OCI-M2 (cell line): ENCODE data around the gene CCDC167.

Source experiments
- DNase-seq: peaks from one replicate; lab custom pipeline; 2025; ENCODE audit not compliant: unreplicated experiment; lab: John Stamatoyannopoulos, UW

Gene CCDC167

DNA sequence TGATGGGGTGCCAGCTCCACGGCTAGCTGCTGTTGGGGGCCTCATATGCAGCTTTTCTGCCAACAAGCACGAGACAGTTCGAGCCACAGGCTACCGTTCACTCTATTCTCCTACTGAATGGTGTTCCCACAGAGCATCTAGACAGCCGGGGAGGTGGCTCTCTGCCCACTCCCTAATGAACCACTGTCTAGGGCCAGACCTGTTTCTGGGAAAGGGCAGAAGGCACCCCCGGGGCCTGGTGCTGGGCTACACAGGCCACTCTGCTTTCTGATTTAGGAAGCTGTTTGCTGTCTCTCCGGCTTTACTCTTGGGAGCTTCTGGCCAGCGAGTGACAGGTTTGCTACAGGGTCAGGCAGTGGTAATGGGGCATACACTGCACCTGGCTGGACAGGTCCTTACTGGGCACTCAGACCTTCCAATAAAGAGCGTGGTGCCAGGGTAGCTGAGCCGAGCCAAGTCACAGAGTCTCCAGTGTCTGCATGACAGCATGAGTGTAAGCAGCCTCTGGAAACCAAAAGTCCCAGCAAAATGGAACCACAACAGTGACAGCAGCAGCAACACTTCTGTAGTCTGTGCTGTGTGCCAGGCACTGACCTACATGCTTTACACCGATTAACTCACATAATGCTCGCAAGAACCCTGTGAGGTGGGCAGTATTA, 8.4 kb downstream of the CCDC167 start:
- no peak for DNase-seq

DNA sequence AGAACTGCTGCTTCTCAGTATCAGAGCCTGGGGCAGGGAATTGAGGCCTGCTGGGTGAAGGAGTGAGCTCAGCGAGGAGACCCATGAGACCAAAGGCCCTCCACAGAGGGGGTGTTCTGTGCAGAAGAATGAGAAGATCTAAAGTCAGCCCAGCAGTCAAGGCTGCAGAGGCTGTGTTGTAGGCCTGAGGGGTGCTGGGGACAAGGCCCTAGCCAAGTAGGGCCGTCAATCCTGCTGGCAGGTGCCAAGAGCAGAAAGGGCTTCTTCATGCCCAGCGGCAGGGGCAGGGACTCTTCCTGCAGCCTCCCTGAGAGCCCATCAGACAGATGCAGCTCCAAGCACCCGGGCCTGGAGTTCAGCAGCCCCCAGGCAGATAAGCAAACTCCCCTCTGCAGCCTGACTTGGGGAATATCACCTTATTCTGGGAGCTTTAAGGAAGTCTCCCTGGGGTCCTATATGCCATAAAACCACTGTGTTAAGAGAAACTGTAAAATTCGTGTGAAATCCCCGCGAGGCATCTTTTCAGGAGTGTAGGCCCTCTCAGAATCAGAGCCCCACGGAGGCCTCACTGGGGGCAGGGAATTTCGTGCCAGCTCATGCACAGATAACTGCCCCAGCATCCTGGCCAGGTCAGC, 9.0 kb downstream of the CCDC167 start:
- no peak for DNase-seq

DNA sequence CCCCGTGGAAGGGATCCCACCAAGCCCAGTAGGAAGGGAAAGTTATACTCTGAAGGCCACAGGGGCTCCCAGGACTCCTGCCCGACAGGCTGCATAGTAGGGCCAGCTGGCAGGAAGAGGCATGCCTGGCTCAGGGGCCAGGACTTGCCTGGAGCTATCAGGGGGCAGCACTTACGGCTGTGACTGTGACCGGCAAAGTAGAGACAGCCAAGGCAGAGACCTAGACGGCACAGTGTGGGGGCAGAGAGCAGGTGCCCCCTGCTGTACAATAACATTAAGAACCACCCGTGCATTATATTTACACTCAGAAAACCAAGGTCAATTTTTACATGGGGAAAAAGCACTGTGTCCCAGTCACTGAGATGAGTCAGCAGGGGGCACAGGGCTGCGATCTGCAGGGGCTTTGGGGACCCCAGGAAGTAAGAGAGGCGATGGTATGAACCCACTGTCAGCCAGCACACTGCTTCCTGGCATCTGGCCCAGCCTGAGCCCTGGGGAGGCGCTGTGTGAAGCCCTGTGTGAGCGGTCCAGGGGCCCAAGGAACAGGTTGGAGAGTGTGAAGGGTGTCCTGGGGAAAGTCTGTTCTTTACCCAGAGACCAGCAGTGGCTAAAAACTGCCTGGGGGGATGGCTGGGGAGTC, 9.9 kb downstream of the CCDC167 start:
- DNase-seq, result no peak

DNA sequence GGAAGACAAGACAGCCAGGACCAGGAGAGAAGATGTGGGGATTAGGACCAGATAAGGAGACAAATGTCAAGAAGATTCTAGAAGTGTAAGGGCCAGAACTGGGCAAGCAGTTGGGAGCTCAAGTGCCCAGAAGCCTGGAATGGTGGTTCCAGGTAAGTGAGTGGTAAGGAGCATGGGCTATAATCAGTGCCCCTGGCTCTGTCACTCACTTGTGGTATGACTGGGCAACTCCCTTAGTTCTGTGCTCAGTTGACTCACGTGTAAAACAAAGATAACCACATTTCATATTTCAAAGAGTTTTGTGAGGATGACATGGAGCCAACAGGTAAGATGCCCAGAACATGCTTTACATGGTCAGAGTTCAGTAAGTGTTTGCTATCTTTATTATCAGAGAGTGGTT, 11.2 kb downstream of the CCDC167 start:
- DNase-seq, result no peak

DNA sequence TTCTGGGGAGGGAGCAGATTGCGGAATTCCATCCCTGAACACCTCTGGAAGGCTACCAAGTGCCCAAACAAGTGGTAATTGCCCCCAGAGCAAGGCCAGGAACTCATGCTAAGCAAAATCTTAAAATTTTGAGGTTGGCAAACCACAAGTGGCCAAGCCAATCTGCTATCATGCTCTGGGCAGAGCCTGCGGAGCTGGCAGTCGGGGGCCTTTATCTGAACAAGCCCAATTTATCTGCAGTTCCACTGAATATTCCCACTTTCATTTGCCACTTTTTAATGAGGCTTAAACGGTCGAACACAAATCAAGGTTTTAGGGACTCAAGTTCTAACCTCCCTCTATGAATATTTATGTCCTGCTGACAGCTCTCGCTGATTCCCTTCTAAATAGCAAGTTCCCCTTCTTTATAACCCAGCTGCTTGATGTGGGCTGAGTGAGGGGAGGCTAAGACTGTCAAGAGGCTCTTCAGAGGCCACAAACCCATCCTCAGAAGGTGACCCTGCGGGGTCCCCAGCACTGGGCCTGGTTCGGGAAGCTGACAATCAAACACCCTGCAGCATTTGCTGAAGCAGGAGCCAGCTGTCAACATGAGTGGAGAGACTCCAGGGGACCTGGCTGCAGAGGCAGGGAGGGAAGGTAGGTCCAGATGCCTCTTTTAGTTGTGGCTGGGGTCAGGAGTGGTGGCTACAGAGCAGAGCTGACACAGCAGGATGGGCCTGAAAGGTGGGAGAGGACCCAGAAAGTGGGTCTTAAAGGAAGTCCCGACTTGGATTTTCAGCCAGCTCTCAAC, 11.9 kb downstream of the CCDC167 start:
- DNase-seq, result no peak

DNA sequence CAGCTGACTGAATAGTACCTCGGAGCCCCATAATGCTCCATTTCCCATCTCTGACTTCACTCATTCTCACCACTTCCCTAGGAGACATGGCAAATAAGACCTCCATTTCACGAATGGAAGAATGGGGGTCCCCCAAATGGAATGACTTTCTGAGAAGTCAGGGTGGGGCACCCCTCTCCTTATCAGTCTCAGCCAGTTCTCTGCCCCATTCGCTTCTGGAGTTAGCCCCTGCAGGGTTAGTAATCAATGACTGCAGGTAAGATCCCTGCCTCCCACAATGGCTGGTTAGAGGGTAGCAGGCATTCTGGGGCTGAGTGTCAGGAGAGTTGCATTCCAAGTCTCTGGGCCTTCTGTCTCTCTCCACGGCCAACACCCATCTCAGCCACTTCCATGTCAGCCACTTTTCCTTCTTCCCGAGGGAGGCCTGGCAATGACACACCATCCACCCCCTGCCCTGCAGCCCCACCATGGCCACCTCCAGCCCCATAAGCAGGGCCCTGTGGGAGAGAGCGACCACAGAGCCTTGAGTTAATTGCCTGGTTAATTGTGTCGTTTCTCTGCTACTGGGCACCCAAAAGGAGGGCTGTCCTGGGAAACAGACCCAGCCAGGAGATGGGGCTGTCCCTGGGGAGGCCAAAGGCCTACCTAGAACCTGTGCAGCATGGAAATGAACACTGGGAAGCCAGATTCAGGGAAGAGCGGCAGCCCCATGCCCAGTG, 13.4 kb downstream of the CCDC167 start:
- DNase-seq, result no peak

DNA sequence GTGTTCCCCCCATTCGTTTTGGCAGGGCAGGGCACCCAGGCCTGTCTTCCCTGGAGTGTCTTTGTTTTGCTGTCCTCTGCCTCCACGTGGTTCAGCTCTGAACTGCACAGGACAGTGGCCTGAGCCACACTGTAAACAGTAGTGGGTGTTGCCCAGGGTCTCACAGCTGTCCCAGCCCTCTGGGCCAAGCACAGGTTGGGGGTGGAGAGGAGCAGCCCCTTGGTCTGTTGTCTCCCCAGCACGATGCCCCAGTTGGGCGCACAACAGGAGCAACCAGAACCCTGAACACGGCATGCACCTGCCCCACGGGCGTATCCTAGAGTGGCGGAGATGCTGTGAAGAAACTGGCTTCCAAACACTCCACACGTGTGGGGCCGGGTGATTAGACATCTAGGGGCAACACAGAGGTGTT, 14.4 kb downstream of the CCDC167 start:
- no peak for DNase-seq

DNA sequence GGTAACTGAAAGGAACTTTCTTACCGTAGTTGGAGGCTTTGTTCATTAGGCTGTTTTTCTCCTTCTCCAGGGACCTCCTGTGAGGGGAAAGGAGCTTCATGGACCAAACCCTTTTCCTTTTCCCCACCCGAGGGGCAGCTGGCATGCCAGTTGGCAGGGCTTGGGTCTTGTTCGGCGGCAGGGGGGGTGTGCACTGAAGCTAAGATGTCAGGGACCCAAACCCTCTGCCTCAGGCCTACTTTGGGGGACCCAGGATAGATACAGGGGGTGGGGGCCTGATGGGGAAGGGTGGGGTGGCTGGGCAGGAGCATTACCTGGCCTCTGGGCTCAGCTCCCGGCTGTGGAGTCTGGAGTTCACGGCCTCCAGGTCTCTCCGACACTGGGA, 14.9 kb downstream of the CCDC167 start:
- no peak for DNase-seq

DNA sequence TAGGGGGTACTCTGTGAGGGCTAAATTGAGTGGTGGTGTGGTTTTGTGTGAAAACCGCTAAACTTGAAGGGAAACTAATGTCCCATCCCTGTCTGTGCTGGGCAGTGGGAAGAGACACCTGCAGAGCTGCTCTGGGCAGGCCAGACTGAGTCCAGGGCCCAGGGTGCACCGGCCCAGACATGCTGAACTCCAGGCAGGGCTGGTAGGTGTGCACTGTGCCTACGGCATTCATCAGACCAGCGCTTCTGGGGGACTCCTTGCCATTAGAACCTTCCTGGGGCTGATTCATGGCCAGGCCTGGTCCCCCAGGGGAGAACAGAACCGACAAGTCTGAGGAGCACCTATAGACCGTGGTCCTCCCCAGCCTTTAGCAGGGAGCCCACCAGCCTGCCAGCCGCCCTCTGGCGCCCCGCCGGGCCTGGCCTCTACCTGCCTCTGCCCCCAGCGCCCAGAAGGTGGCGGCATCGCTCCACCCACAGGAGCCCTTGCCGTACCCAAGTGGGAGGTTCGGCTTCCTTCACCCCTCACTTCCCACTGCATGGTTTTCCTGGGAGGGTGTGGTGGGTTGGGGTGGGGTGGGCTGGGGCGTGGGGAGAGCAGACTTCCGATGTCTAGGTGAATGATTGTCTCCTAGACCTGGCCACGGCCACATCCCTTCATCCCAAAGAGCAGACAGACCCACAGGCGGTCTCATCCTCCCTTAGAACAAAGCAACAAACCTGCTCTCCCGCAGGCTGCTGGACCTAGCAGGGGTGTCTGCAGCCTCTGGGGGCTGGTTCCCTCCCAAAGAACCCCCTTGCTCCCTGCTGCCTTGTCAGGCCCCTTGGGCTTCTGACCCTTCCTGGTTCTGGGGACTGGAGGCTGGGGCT, 15.5 kb downstream of the CCDC167 start:
- DNase-seq, result no peak

DNA sequence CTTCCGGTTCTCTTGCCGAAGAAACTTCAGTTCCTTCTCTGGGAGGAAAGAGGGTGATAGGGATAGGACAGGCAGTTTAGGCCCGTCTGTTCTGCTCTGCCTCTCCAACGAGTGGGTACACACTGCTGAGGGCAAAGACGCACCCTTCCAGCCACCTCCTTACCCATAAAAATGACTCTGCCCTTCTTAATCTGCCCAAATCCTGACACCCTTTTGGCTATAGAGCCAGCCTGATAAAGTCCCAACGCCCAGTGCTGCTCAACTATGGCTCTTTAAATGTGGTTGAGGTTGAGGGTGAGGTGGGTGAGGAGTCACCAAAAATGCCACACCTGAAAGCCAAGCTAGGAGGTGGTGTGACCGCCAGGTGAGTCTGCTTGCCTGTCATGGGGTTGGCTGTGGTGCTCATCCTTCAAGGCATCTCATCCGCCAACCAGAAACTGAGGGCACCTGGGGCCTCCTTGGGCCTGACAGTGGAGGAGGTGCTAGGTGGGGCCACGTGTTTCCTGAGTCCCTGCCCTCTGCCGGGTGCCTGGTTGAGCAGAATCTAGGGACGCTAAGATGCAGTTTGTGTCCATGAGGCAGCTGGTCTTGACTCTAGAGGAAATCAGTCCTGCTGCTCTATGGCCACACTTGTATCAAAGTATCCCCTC, 16.3 kb downstream of the CCDC167 start:
- no peak for DNase-seq

DNA sequence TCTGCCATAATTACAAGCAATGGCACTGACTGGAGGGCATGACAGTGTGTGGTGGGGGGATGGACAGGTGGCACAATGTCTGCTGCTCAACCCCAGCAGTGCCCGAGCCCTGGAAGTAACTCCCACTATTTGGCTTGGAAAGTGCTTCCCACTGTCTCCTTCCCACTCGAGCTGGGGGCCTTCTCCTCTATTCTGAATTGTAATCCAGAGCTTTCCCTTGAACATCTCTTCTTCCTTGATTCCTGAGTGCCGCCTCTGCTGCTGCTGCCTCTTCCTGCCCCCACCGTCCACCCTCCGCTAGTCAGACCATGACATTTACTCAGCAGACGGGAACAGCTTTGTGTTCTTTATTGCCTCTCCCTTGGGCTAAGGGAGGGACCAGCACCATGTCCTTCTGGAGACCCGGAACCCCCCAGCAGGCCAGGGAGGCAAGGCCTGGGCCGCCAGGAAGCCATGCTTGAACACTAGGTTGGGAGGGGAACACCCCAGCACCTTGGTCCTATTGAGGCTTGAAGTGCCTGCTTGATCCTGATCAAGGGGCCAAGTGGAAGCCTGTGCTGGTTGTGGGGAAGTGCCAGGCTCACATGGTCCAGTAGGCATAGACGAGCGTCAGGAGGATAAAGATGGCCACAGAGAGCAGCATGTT, 17.0 kb downstream of the CCDC167 start:
- no peak for DNase-seq

DNA sequence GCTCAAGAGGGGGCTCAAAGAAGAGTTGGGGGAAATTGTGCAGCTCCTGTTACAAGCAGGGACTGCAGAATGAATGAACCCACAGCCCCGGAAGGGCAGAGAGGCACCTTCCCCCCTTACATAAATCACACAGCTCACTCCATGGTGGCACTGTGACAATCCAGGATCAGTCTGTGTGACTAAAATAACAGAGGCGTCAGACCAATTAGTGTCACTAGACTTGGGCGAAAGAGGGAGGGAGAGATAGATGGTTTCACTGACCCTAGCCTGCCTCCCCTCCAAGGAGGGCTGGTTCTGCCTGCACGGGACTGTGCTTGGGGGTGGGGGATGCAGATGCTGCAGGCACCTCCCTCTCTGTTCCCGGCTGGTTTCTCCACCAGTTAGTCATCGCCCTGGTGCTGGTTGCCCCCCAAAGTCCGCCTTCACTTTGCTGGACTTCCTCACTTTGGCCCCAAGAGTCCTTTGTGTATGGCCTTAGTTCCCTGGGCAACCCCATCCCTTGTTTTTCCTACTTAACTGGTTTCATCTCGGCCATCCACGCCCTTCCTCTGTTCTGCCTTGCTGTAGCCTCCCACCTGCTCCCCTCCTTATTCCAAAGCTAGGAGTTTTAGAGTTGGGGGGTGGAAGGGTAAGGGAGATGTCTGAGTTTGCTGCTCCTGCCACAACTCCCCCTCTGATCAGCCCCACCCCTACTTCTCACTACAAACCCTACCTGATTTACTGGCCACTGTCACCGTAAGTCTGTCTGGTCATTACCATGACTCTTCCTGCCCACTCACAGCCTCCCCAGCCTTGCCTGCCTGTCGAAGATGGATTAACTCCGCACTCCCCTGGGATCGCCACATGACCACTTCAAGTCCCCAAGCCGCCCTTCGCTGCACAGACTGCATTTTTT, 17.7 kb downstream of the CCDC167 start:
- DNase-seq, result no peak

DNA sequence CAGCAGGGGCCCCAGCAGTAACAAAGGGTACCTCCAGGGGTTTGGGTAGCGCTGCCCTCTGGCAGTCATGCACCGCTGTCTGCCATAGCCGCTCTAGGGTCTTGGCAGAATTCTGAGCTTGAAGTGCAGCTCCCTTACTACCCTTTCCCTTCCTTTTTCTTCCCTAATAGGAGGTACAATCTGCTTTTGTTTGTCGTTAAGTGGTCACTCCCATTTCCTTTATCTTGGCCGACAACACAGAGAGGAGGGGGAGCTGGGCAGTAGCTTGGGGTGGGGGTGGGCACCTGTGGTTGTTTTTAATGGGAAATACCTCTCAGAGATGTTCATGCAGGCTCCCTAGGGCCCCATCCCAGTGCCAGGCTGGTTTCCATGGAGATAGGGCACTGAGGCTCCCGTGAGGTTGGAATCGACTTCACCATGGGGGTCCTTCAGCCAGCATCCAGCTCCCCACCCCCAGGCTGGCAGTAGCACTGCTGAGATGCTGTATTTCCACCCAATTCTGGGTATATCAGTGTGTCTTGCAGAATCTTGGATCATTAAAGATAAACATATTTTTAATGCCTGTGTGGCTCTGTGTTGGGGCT, 18.6 kb downstream of the CCDC167 start:
- no peak for DNase-seq

DNA sequence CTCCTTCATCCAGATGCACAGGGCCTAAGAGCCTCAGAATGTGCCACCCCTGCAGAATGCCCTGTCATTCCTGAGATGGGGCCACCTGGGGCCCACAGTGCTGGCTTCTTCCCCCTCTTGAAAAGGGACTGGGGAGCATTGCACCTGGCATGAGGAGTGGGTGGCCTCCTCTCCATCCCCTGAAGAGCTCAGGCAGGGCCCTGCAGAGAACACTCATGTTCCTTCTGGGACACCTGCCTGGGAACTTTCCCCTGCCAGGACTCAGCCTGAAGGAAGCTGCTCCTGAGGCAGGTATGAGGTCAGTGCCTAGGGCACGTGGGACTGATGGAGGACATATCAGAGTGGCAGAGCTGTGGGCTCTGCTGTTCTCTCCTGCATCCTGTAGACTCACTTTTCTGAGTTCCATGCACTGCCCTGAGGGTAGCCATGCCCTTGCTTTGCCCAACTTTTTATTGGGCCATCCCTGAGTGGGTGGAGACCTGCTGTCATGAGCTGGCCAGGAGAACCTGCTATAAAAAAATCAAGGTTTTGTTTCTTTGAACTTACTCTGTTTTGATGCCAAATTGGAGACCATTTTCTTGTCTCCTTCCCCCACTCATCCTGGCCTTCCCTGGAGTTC, 19.5 kb downstream of the CCDC167 start:
- no peak for DNase-seq

DNA sequence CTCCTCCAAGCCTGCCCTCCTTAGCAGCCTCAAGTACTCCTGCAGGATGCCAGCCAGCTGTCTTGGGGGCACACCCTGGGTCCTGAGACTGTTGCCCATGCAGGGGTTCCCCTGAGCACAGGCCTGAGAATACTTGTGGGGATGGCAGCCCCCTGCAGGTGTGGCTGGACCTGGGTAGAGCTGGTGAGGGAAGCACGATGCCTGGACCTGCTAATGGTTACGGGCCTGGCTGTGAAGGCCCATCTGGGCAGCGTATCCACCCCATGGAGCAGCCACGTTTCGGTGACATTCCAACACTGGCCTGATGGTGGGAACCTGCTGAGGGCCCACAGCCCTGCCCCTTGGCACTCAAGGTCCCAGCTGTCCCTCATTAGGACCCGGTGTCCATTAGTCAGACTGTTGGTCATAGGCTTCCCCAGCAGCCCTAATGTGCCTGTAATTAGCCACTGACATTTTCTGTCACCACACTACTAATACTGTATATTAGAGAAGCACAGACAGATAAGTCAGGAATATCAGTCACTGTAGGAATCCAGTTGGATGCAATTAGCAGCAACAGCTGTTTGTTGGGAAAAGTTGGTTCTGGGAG, 20.3 kb downstream of the CCDC167 start:
- no peak for DNase-seq

DNA sequence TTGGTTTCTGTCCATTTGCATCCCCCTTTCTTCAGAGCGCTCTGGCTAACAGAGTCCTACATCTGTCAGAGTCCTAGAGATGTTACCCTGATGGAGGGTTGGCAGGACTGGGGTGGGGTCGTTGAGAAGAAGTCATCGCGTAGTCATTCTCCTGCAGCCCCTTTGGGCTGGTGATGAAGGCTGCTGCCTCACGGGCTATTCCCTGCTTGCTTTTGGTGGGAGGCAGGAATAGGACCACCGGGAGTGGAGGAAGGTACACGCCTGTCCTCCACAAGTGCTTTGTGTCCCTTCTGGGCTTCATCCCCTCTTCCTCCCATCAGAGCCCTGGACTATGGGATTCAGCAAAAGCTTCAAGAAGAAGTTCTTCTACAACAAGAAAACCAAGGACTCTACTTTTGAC, 20.9 kb downstream of the CCDC167 start:
- no peak for DNase-seq
